Karpas-422 (cell line): ENCODE measurements around the gene SEC61B. TPM values are rescaled to one million over a fixed set of nuclear protein-coding genes. Genes with fewer than 3 reads are reported as not detected.
"Not testable (repeated sequence)": the region's sequence is repeated elsewhere in the genome, so short reads cannot be mapped to it uniquely, and the experiment has no call there.

Experiments used
- DNase-seq: peaks from one replicate; pipeline ENCODE4 v3.0.0-alpha.2; 2015
- H2AFZ ChIP-seq: fragments of 200-600 bp; sonication (generic); 2 replicates; pipeline ENCODE4 v1.6.1; 2014; ENCODE audit warnings: antibody characterized with exemption, low read length, mixed read lengths
- H3K27ac ChIP-seq: fragments of 200-600 bp; sonication (generic); 2 replicates; pipeline ENCODE4 v1.5.1; 2014; ENCODE audit warnings: mild to moderate bottlenecking, low read length, moderate library complexity
- H3K27me3 ChIP-seq: fragments of 200-600 bp; sonication (generic); 2 replicates; pipeline ENCODE4 v1.6.1; 2014; ENCODE audit warnings: low read length, mixed read lengths
- H3K36me3 ChIP-seq: fragments of 200-600 bp; sonication (generic); 2 replicates; pipeline ENCODE4 v1.6.1; 2014; ENCODE audit warnings: low read length, mixed read lengths; ENCODE audit not compliant: insufficient read depth
- H3K4me1 ChIP-seq: fragments of 200-600 bp; sonication (generic); 2 replicates; pipeline ENCODE4 v1.6.1; 2014; ENCODE audit warnings: mild to moderate bottlenecking, low read length, mixed read lengths
- H3K4me2 ChIP-seq: fragments of 200-600 bp; sonication (generic); 2 replicates; pipeline ENCODE4 v1.6.1; 2014; ENCODE audit warnings: low read length, low read depth, mild to moderate bottlenecking; ENCODE audit not compliant: poor library complexity, severe bottlenecking
- H3K4me3 ChIP-seq: fragments of 200-600 bp; sonication (generic); 2 replicates; pipeline ENCODE4 v1.5.1; 2014; ENCODE audit warnings: mild to moderate bottlenecking, antibody characterized with exemption, low read length, mixed read lengths
- H3K79me2 ChIP-seq: fragments of 200-600 bp; sonication (generic); 2 replicates; pipeline ENCODE4 v1.6.1; 2014; ENCODE audit warnings: mild to moderate bottlenecking, low read length, mixed read lengths
- H3K9ac ChIP-seq: fragments of 200-600 bp; sonication (generic); 2 replicates; pipeline ENCODE4 v1.6.0; 2014; ENCODE audit warnings: low read length
- H3K9me2 ChIP-seq: fragments of 200-600 bp; sonication (generic), shearing (Covaris generic); replicated peaks from 2 replicates; pipeline ENCODE4 v1.6.0; 2014; ENCODE audit warnings: mild to moderate bottlenecking, low read length, moderate library complexity; ENCODE audit not compliant: insufficient read depth
- H3K9me3 ChIP-seq: fragments of 300-700, 200-600 bp; sonication (generic); 2 replicates; pipeline ENCODE4 v1.6.1; 2014; ENCODE audit warnings: low read length, mixed read lengths
- H4K20me1 ChIP-seq: fragments of 200-600 bp; sonication (generic); 2 replicates; pipeline ENCODE4 v1.6.1; 2014; ENCODE audit warnings: mild to moderate bottlenecking, antibody characterized with exemption, low read length, low read depth; ENCODE audit not compliant: insufficient read depth
- total RNA-seq: library from RNA; depleted of rRNA; stranded (reverse); fragments of >200 nt; shearing (Covaris generic); gene quantifications from 2 replicates; pipeline ENCODE4 v1.2.3, GENCODE V29; 2014; ENCODE audit warnings: low replicate concordance

Gene SEC61B
- total RNA-seq, 1 experiment from 2014 or later, result 110 TPM

DNA sequence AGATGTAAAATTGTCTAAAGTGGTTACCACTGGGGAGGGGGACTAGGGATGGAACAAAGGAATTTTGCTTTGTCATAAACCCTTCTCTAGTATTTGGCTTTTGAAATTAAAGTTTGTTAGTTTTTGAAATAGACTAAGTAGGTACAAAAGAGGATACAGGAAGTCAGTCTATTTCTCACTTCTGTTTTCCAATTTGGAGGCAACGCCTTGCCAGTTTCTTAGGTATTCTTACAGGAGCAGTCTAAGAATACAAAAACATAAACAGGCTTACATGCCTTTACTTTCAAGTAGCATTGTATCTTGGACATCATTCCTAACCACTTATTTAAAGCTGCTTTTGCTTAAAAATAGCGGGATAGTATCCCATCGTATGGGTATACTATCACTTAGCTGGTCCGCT is 34.8 kb upstream of the SEC61B start:
- H3K27ac ChIP-seq, result no peak overlapping the region
- peak overlapping the region; percentile 10 for H3K4me2 ChIP-seq
- H3K36me3 ChIP-seq, result no peaks in the 10 kb centered on the region
- no peak overlapping the region for H2AFZ ChIP-seq
- no peaks in the 10 kb centered on the region for H3K9me2 ChIP-seq
- H3K79me2 ChIP-seq, result no peaks in the 10 kb centered on the region
- peaks cover 5% of the 10 kb centered on the region; the same call in 1 of the 2 replicates for H3K4me1 ChIP-seq
- no peaks in the 10 kb centered on the region for H3K27me3 ChIP-seq
- H3K4me3 ChIP-seq, result no peak overlapping the region
- H3K9me3 ChIP-seq, result no peaks in the 10 kb centered on the region
- H4K20me1 ChIP-seq, result no peaks in the 10 kb centered on the region
- no peak overlapping the region for H3K9ac ChIP-seq
- peak; percentile 53 for DNase-seq

DNA sequence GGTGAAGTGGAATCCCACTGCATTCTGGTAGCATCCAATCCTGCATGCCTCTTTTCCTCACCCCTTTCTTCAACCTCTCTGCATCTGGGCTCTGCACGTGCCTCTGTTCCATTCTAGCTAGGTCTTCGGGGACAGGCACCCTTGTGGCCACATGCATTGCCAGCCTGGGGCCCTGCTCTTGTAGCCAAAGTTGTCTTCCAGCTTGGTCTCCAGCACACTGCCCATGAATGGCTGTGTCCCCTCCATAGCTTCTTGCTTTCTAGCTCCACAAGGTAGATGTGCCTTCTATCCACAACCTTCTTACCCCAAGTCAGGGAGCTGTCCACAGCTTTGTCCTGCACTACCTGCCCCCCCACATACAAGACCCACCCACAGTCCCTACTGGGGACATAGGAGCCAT is 32.9 kb upstream of the SEC61B start:
- H3K4me3 ChIP-seq, result no peak overlapping the region
- H3K36me3 ChIP-seq, result no peaks in the 10 kb centered on the region
- H3K27ac ChIP-seq, result no peak overlapping the region
- no peak for DNase-seq
- H2AFZ ChIP-seq, result no peak overlapping the region
- no peak overlapping the region for H3K4me2 ChIP-seq
- no peak overlapping the region for H3K9ac ChIP-seq
- no peaks in the 10 kb centered on the region for H3K79me2 ChIP-seq
- no peaks in the 10 kb centered on the region for H3K9me2 ChIP-seq
- no peaks in the 10 kb centered on the region for H3K27me3 ChIP-seq
- peaks cover 5% of the 10 kb centered on the region; the same call in 1 of the 2 replicates for H3K4me1 ChIP-seq
- no peaks in the 10 kb centered on the region for H4K20me1 ChIP-seq
- no peaks in the 10 kb centered on the region for H3K9me3 ChIP-seq

DNA sequence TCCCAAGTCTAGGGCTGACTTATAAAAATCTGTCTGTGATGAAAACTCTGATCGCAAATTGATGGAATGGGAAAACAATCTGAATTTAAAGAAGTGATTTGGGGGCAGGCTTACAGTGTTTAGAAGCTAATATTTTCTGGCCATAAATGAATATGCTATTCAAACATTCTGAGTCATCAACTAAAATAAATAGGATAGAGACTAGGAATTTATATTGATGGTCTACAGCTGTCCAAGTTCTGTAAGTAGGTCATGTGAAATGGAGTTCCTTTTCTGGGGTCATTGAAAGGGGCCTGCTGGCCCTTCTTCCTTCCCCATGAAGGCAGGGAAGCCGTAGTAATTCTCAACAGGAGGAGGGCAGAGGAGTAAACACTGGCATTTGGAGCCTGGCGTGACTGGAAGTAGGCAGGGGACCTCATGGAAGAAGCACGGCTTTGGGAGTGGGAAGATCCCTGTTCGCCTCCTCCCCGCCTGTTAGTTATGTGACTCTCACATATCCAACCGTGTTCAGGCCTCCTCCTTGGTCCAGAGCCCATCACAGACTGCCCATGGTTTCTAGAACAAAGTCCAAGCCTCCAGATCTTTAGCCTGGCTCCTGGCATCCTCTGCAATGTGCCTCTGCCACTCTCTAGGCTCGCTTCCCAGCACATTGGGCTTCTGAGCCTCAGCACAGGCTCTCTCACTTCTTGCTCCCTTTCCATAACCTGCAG is 32.0 kb upstream of the SEC61B start:
- H3K27ac ChIP-seq, result no peak overlapping the region
- H3K9me2 ChIP-seq, result no peaks in the 10 kb centered on the region
- peaks cover 5% of the 10 kb centered on the region; the same call in 1 of the 2 replicates for H3K4me1 ChIP-seq
- H4K20me1 ChIP-seq, result no peaks in the 10 kb centered on the region
- no peaks in the 10 kb centered on the region for H3K9me3 ChIP-seq
- H3K27me3 ChIP-seq, result no peaks in the 10 kb centered on the region
- H3K79me2 ChIP-seq, result no peaks in the 10 kb centered on the region
- no peak overlapping the region for H3K9ac ChIP-seq
- DNase-seq, result no peak
- no peak overlapping the region for H2AFZ ChIP-seq
- H3K4me3 ChIP-seq, result no peak overlapping the region
- H3K4me2 ChIP-seq, result no peak overlapping the region
- no peaks in the 10 kb centered on the region for H3K36me3 ChIP-seq

DNA sequence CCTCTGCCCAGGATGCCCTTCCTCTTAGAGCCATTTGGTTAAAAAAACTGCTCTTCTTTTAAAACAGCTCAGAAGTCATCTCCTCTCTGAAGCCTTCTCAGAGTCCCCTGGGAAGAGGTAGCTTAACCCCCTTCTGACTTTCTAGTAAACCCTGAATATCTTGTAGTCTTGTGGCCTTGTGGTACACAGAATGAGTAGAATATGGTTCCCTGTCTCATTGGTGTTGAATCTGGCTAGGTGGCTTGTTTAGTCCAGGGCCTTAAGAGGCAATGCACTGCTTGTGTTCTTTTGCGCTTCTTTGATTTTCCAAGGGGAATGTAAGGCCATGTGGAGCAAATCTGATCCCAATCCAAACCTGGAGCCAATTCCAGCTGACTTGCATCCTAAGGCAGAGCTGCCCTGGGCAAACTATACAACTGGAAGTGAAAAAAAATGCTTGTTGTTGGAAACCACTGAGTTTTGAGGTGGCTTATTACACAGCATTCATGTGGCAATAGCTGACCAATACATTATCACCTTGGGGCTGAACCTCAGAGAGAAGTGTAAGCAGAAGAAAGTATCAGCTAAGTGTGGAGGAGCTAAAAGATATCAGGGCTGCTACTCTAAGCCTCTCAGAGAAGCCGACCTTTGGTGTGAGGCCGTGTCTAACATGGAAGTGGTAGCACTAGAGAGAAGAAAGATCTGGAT is 31.3 kb upstream of the SEC61B start:
- Histone ChIP-seq H3K36me3 (no peaks in the 10 kb centered on the region), H3K4me1 (peaks cover 5% of the 10 kb centered on the region; the same call in 1 of the 2 replicates), H3K4me2 (no peak overlapping the region), H3K9me3 (no peaks in the 10 kb centered on the region), H3K9ac (no peak overlapping the region), H3K9me2 (no peaks in the 10 kb centered on the region), H3K79me2 (no peaks in the 10 kb centered on the region), H2AFZ (no peak overlapping the region), H3K27ac (no peak overlapping the region), H3K4me3 (no peak overlapping the region), H3K27me3 (no peaks in the 10 kb centered on the region), H4K20me1 (no peaks in the 10 kb centered on the region)
- DNase-seq, result peak; percentile 55

DNA sequence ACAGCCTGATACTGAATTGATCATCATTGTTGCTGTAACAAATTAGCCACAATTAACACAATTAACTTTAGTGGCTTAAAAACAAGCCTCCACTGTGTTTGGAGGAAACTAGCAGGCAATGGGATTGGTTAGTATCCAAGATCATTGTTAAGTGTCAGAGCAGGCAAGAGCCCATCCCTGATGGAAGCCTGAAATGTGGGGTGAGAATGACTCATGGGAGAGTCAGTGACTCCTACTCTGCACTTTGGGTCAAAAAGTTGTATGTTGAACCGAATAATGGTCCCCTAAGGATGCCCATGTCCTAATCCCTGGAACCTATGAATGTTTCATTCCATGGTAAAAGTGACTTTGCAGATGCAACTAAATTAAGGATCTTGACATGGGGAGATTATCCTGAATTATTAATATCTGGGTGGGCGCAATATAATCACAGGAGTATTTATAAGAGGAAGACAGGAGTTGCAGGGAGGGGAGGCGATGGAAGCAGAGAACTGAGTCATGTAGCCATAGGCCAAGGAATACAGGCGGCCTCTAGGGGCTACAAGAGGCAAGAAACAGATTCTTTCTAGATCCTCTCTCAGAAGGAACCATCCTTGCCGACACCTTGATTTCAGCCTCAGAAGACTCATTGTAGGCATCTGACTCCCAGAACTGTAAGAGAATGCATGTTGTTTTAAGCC is 29.2 kb upstream of the SEC61B start:
- no peaks in the 10 kb centered on the region for H3K36me3 ChIP-seq
- H3K79me2 ChIP-seq, result no peaks in the 10 kb centered on the region
- H3K27ac ChIP-seq, result no peak overlapping the region
- no peaks in the 10 kb centered on the region for H3K27me3 ChIP-seq
- H4K20me1 ChIP-seq, result no peaks in the 10 kb centered on the region
- H3K4me3 ChIP-seq, result no peak overlapping the region
- H2AFZ ChIP-seq, result no peak overlapping the region
- H3K9me3 ChIP-seq, result no peaks in the 10 kb centered on the region
- no peak overlapping the region for H3K4me2 ChIP-seq
- H3K4me1 ChIP-seq, result no peaks in the 10 kb centered on the region
- H3K9me2 ChIP-seq, result no peaks in the 10 kb centered on the region
- no peak for DNase-seq
- H3K9ac ChIP-seq, result no peak overlapping the region

DNA sequence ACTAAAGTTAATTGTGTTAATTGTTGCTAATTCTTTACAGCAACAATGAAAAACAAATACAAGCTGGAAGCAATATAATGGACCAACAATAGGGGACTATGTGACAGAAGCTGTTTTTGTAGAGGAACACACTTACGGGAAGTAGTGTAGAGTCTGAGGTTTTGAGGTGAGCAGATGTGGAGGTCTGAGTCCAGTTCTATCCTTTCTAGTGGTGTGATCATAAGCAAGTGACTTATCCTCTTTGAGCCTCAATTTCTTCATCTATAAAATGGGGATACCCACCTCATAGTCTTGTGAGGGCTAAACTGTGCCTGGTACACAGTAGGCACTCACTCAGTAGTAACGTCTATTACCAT is 28.6 kb upstream of the SEC61B start:
- DNase-seq, result no peak
- H2AFZ ChIP-seq, result no peak overlapping the region
- H3K79me2 ChIP-seq, result no peaks in the 10 kb centered on the region
- H3K36me3 ChIP-seq, result no peaks in the 10 kb centered on the region
- H3K4me1 ChIP-seq, result no peaks in the 10 kb centered on the region
- no peaks in the 10 kb centered on the region for H4K20me1 ChIP-seq
- no peak overlapping the region for H3K4me3 ChIP-seq
- H3K9me2 ChIP-seq, result no peaks in the 10 kb centered on the region
- no peaks in the 10 kb centered on the region for H3K27me3 ChIP-seq
- no peak overlapping the region for H3K4me2 ChIP-seq
- no peak overlapping the region for H3K27ac ChIP-seq
- H3K9me3 ChIP-seq, result no peaks in the 10 kb centered on the region
- H3K9ac ChIP-seq, result no peak overlapping the region

DNA sequence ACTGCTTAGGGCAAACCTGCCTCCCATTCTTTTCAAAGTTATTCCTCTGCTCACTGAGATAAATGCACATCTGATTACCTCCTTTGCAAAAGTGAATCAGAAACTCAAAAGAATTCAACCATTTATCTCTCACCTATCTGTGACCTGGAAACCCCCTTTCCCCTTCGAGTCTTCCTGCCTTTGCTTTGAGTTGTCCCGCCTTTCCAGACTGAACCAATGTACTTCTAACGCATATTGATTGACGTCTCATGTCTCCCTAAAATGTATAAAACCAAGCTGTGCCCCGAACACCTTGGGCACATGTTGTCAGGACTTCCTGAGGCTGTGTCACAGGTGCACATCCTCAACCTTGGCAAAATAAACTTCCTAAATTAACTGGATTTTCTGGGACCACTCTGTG is 25.6 kb upstream of the SEC61B start:
- not testable (repeated sequence) for H3K4me1 ChIP-seq, H3K4me3 ChIP-seq, H3K36me3 ChIP-seq, DNase-seq, H3K9me3 ChIP-seq, H2AFZ ChIP-seq, H3K9me2 ChIP-seq, H3K27ac ChIP-seq, H3K27me3 ChIP-seq, H3K79me2 ChIP-seq, H3K9ac ChIP-seq, H4K20me1 ChIP-seq, H3K4me2 ChIP-seq

DNA sequence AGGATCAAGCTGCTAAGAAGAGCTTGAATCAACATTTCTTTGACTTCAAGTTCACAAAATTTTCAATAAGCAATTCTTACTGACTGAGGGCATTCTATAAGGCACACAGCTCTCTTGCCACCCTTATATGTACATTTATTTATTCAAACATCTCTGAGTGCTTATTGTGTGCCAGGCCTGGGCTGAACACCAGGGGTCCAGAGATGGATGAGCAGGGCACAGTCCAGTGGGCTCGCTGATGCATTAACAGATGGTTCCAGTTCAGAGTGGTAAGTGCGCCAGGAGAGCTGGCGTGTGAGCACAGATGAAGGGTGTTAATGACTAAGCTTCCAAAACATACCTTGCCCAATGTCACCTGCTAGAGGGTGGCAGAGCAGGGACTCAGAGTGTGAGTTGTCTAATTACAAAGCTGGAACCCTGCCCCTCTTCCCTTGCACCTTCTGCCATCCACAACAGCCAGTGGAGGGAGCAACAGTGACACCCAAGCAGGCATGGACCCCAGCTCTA is 24.9 kb upstream of the SEC61B start:
- Histone ChIP-seq H3K9me3 (no peaks in the 10 kb centered on the region), H3K79me2 (no peaks in the 10 kb centered on the region), H3K4me3 (no peak overlapping the region), H3K36me3 (no peaks in the 10 kb centered on the region), H3K27me3 (no peaks in the 10 kb centered on the region), H4K20me1 (no peaks in the 10 kb centered on the region), H3K9me2 (no peaks in the 10 kb centered on the region), H3K4me2 (no peak overlapping the region), H3K4me1 (no peaks in the 10 kb centered on the region), H3K27ac (no peak overlapping the region), H2AFZ (no peak overlapping the region), H3K9ac (no peak overlapping the region)
- DNase-seq, result no peak
